Endodermal cell (in vitro differentiated cells): ENCODE results near the gene WDR47. TPM values are rescaled to one million over a fixed set of nuclear protein-coding genes. Genes with fewer than 3 reads are reported as not detected.
A peak's percentile ranks its signal among the peaks of the same experiment; 100 is the strongest.

Source experiments
- DNase-seq: peaks from one replicate; pipeline ENCODE4 v3.0.0-alpha.2; 2017
- H3K27ac ChIP-seq: 2 replicates; pipeline ENCODE4 v1.5.1; 2013; ENCODE audit warnings: mild to moderate bottlenecking, low read depth, low read length, moderate library complexity
- H3K27me3 ChIP-seq: 2 replicates; pipeline ENCODE4 v1.6.1; 2013; ENCODE audit warnings: mild to moderate bottlenecking, low read length, moderate library complexity; ENCODE audit not compliant: insufficient read depth, control insufficient read depth, poor library complexity, severe bottlenecking
- H3K36me3 ChIP-seq: 2 replicates; pipeline ENCODE4 v1.7.0; 2013; ENCODE audit warnings: mild to moderate bottlenecking, low read length, moderate library complexity; ENCODE audit not compliant: control insufficient read depth, insufficient read depth
- H3K4me1 ChIP-seq: one replicate; pipeline ENCODE4 v1.7.0; 2013; ENCODE audit warnings: low read length; ENCODE audit not compliant: control insufficient read depth, insufficient read depth
- H3K4me3 ChIP-seq: 2 replicates; pipeline ENCODE4 v1.5.1; 2013; ENCODE audit warnings: mild to moderate bottlenecking, low read length, moderate library complexity
- H3K9ac ChIP-seq: 2 replicates; pipeline ENCODE4 v1.6.1; 2013; ENCODE audit warnings: mild to moderate bottlenecking, low read length, moderate library complexity; ENCODE audit not compliant: poor library complexity, severe bottlenecking; ENCODE audit errors: extremely low read depth
- H3K9me3 ChIP-seq: 2 replicates; pipeline ENCODE4 v1.6.1; 2013; ENCODE audit warnings: mild to moderate bottlenecking, low read length, moderate library complexity; ENCODE audit not compliant: control insufficient read depth
- H3K27ac Mint-ChIP-seq: 2 replicates; pipeline ENCODE4 v1.8.0; 2020; ENCODE audit warnings: mixed read lengths
- H3K27me3 Mint-ChIP-seq: 2 replicates; pipeline ENCODE4 v1.8.0; 2021; ENCODE audit warnings: mild to moderate bottlenecking, mixed read lengths; ENCODE audit not compliant: insufficient read depth
- H3K36me3 Mint-ChIP-seq: 2 replicates; pipeline ENCODE4 v1.8.0; 2020; ENCODE audit warnings: low read depth, mixed read lengths
- H3K4me1 Mint-ChIP-seq: 2 replicates; pipeline ENCODE4 v1.8.0; 2020; ENCODE audit warnings: mixed read lengths
- H3K4me3 Mint-ChIP-seq: 2 replicates; pipeline ENCODE4 v1.8.0; 2020; ENCODE audit warnings: mild to moderate bottlenecking, moderate library complexity, mixed read lengths
- H3K9me3 Mint-ChIP-seq: 2 replicates; pipeline ENCODE4 v1.8.0; 2020; ENCODE audit warnings: mild to moderate bottlenecking, mixed read lengths
- WGBS, 2 experiments: methylation state at CpG; one replicate each; pipeline versions ENCODE4 v1.1.5 to v1.1.7; 2013; ENCODE audit warnings: missing lambda C conversion rate in 2 of 2, mixed read lengths in 1 of 2; ENCODE audit not compliant: insufficient coverage in 1 of 2, insufficient read length in 1 of 2; 5-methylcytosine and 5-hydroxymethylcytosine counted together
- total RNA-seq, 2 donors: library from RNA; stranded (reverse); fragmentation: NEBNext Ultra II Directional in 1 of 2; extraction: Animal tissue kit (Norgen Biotek cat#: 25700) in 1 of 2; gene quantifications; 2 replicates in 1 of 2; 3 replicates in 1 of 2; pipeline ENCODE4 v1.2.1, GENCODE V29; 2021
- TF ChIP-seq, protein P1 (sequence below): fragments of 200-600 bp; sonication (generic); conservative IDR thresholded peaks from 2 replicates; pipeline ENCODE4 v1.5.0; 2021; ENCODE audit warnings: antibody characterized with exemption, mild to moderate bottlenecking

The WDR47 gene
- total RNA-seq, 2 donors from 2014 or later, result 7.5 to 9.2 TPM

DNA sequence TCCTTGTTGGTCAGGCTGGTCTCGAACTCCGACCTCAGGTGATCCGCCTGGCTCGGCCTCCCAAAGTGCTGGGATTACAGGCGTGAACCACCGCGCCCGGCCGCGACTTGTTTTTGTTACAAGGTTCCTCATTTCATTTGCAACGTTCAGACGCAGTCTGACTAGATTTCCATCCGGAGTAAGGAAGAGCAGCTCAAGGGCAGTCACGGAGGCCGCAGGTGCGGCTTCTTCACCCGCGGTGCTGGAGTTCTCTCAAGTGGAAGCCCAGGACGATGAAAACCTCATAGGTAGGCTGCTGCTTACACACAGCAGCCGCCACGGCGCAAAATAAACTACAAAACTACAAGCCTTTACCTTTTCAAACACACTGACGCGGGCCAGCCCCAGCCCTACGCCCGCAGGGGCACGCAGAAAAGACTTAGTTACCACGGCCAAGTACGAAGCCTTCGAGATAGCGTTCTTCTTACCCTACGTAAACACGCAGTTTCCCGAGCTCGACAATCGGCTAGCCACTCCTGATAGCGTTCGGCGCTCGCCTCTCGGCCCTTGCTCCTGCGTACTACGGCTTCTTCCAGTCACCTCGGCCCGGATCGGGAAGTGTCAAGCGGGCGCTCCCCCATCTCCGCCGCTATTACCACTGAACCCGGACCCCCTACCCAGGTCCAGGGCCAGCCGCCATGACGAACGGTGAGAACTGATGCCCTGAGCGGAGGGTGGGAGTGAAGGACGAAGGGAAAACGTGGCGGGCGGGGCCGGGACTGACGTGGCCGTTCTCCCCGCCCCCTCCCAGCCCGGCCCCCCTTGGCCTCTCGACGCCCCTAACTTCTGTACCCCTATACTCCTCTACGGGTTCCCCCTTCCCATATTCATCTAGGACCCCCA lies 48.5 kb upstream of the WDR47 start, which contains the start of gene TMEM167B:
Gene TMEM167B (plus strand): TSS at position 569 of the 882 bp plus-strand sequence. CDS start 109 bp downstream, at position 678.
- Mint-ChIP-seq H3K4me3 (peak within 1 kb of the TSS; percentile 89), H3K4me1 (peaks cover 9% of the 10 kb centered on the region), H3K27me3 (no peaks in the 10 kb centered on the region), H3K27ac (peak within 1 kb of the TSS; percentile 95), H3K36me3 (peaks cover 21% of the 10 kb centered on the region), H3K9me3 (peaks cover 13% of the 10 kb centered on the region)
- Histone ChIP-seq H3K27me3 (no peaks in the 10 kb centered on the region), H3K9ac (peak within 1 kb of the TSS; percentile 76), H3K9me3 (no peaks in the 10 kb centered on the region), H3K36me3 (peaks cover 12% of the 10 kb centered on the region), H3K4me3 (peak within 1 kb of the TSS; percentile 93), H3K27ac (peak within 1 kb of the TSS; percentile 59), H3K4me1 (no peaks in the 10 kb centered on the region)
- DNase-seq, result peak; percentile 98
- 18 to 26% methylated on average over 41 to 67 of the region's 67 CpGs for WGBS, 2 experiments
- TF ChIP-seq, protein P1, sequence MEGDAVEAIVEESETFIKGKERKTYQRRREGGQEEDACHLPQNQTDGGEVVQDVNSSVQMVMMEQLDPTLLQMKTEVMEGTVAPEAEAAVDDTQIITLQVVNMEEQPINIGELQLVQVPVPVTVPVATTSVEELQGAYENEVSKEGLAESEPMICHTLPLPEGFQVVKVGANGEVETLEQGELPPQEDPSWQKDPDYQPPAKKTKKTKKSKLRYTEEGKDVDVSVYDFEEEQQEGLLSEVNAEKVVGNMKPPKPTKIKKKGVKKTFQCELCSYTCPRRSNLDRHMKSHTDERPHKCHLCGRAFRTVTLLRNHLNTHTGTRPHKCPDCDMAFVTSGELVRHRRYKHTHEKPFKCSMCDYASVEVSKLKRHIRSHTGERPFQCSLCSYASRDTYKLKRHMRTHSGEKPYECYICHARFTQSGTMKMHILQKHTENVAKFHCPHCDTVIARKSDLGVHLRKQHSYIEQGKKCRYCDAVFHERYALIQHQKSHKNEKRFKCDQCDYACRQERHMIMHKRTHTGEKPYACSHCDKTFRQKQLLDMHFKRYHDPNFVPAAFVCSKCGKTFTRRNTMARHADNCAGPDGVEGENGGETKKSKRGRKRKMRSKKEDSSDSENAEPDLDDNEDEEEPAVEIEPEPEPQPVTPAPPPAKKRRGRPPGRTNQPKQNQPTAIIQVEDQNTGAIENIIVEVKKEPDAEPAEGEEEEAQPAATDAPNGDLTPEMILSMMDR, result no peak

DNA sequence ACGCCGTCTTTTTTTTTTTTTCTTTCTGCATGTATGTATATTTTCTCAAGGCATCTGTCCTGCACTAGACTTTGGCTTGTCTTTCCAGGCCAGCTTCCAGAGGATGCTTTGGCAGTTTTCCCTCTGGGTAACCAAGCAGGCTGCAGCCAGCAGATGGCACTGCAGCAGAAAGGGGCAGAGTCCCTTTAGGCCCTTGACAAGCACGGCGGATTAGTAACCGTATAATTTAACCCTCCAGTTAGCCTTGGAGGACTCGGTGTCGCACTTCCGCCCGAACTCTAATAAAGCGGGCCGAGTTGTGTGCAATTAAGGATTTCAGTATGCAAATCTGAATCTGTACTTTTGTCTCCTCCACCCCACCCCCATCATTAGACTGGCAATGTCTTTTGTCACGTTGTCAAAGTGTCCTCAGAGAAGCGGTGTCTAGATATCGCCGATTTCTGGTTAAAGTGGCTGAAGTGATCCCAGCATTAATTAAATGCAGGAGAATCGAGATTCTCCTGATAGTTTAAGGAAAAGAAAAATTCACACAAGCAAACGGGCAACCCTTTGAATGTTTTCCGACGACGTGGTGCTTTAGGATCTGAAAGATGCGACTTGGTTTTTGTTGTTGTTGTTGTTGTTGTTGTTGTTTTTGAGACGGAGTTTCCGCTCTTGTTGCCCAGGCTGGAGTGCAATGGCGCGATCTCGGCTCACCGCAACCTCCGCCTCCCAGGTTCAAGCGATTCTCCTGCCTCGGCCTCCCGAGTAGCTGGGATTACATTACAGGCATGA lies 47.5 kb upstream of the WDR47 start:
- peaks cover 9% of the 10 kb centered on the region for H3K4me1 Mint-ChIP-seq
- TF ChIP-seq, protein P1, result peak; percentile 83
- H3K4me3 ChIP-seq, result peak overlapping the region; percentile 93
- no peak overlapping the region for H3K27ac ChIP-seq
- WGBS, 2 experiments, result 89 to 91% methylated on average over 27 to 31 of the region's 31 CpGs
- no peak overlapping the region for H3K9ac ChIP-seq
- no peaks in the 10 kb centered on the region for H3K27me3 ChIP-seq
- H3K4me3 Mint-ChIP-seq, result peak overlapping the region; percentile 89
- H3K27me3 Mint-ChIP-seq, result no peaks in the 10 kb centered on the region
- peaks cover 13% of the 10 kb centered on the region for H3K9me3 Mint-ChIP-seq
- H3K9me3 ChIP-seq, result no peaks in the 10 kb centered on the region
- H3K4me1 ChIP-seq, result no peaks in the 10 kb centered on the region
- H3K36me3 ChIP-seq, result peaks cover 4% of the 10 kb centered on the region
- no peak overlapping the region for H3K27ac Mint-ChIP-seq
- H3K36me3 Mint-ChIP-seq, result peaks cover 14% of the 10 kb centered on the region
- DNase-seq, result peak; percentile 95

DNA sequence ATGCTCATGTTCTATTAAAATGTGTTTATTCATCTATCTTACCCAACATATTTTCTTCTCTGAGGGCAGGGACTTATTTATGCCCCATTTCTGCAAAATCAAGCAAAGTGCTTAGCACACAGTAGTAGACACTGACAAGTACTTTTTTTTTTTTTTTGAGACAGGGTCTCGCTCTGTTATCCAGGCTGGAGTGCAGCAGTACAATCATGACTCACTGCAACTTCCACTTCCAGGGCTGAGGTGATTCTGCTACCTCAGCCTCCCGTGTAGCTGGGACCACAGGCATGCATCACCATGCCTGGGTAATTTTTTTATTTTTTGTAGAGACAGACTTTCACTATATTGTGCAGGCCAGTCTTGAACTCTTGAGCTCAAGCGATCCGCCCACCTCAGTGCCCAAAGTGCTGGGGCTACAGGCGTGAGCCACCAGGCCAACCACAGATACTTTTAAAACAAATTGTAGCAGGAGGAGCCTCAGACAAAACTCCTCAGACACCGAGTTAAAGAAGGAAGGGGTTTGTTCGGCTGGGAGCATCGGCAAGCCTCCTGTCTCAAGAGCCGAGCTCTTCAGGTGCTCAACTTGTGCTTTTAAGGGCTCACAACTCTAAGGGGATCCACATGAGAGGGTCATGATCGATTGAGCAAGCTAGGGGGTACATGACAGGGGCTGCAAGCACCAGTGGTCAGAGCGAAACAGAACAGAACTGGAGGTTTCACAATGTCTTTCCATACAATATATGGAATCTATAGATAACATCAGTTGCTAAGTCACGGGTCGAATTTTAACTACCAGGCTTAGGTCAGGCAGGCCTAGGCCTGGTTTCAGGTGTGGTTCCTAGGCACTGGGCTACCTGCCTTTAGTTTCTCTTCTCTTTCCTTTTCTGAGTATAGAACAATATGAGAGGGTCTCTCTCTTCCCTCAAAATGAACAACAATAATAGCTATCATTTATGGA lies 42.9 kb upstream of the WDR47 start:
- peaks cover 6% of the 10 kb centered on the region for H3K9me3 Mint-ChIP-seq
- TF ChIP-seq, protein P1, result no peak
- no peak overlapping the region for H3K27ac Mint-ChIP-seq
- H3K27me3 ChIP-seq, result no peaks in the 10 kb centered on the region
- H3K36me3 ChIP-seq, result no peaks in the 10 kb centered on the region
- no peak overlapping the region for H3K4me3 Mint-ChIP-seq
- H3K27me3 Mint-ChIP-seq, result no peaks in the 10 kb centered on the region
- WGBS, 2 experiments, result 87 to 94% methylated on average over 8 to 13 of the region's 13 CpGs
- H3K9me3 ChIP-seq, result no peaks in the 10 kb centered on the region
- peaks cover 3% of the 10 kb centered on the region for H3K36me3 Mint-ChIP-seq
- H3K4me1 Mint-ChIP-seq, result peaks cover 8% of the 10 kb centered on the region
- peak overlapping the region; percentile 96 for H3K27ac ChIP-seq
- DNase-seq, result no peak
- no peak overlapping the region for H3K9ac ChIP-seq
- no peaks in the 10 kb centered on the region for H3K4me1 ChIP-seq
- H3K4me3 ChIP-seq, result no peak overlapping the region
